HG02870 (cell line): ENCODE results near the gene CLEC10A.
"Not testable (repeated sequence)": the region's sequence is repeated elsewhere in the genome, so short reads cannot be mapped to it uniquely, and the experiment has no call there.

Experiments
- ATAC-seq: cut with Tn5 transposase; IDR thresholded peaks from one replicate; pipeline ENCODE4 v1.9.1; 2021; ENCODE audit warnings: mild to moderate bottlenecking, moderate library complexity; ENCODE audit not compliant: unreplicated experiment

CLEC10A gene

DNA sequence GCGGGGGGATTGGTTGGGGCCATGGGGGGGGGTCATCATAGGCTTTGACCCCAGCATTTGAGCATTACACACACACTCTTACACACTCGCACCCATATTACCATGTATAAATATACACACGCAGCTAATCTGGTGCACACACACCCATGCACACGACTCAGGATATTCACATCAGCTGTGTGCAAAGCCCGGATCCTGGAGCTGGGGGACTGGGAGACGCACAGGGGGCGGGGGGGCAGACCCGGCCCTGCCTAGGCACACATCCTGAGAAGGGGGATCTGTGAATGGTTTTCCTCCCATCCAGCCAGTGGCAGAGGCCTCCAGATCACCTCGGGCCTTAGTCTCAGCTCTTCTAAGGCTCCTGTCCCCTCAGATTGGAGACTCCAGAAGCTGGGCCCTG lies 28.9 kb upstream of the CLEC10A start:
- no peak for ATAC-seq

DNA sequence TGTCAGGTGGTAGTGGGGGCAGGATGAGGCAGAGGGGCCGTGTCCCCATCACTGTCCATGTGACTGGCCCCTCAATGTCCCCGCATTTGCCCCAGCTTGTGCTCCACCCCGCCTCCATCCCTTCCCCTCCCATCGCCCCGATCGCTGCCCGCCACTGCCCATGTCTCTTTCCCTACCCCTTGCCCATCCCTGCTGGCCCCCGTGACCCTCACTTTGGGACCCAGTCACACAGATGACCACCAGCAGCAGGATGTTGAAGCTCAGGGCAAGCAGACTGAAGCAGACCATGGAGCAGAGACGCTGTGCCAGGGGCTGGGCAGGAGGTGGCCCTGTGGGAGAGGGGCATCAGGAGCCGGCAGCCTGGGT lies 28.5 kb upstream of the CLEC10A start:
- no peak for ATAC-seq

DNA sequence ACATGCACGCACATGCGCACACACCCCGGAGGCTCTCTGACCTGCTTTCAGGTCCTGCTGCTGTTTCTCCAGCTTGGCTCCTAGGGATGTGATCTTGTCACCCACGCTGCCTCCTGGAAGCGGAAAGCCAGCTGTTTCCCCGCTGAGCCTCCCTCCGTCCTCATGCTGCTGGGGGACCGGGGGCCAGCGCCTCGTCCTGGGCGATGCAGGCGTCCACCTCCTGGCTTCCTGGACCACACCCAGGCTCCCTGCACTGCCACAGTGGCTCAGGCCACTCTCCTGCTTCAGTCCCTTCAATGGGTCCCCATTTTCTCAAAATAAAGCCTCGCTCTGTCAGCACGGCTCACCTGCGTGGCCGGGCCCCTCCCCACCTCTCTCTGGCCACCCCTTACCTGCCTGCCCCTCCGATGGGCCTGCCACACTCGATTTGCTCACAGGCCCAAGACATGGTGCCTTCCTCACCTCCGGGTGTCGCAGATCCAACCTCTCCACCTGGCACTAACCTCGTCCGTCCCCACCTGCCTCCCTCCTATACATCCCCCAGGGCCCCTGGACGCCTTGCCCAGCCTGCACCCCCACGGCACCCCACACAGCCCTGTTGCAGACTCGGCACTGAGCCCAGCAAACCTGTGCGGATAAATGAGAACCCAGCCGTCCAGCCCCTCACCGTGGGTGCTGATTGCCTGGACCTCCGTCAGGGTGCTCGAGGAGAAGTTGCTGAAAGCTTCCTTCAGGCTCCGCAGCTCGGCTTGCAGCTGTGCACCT lies 27.9 kb upstream of the CLEC10A start:
- ATAC-seq = no peak

DNA sequence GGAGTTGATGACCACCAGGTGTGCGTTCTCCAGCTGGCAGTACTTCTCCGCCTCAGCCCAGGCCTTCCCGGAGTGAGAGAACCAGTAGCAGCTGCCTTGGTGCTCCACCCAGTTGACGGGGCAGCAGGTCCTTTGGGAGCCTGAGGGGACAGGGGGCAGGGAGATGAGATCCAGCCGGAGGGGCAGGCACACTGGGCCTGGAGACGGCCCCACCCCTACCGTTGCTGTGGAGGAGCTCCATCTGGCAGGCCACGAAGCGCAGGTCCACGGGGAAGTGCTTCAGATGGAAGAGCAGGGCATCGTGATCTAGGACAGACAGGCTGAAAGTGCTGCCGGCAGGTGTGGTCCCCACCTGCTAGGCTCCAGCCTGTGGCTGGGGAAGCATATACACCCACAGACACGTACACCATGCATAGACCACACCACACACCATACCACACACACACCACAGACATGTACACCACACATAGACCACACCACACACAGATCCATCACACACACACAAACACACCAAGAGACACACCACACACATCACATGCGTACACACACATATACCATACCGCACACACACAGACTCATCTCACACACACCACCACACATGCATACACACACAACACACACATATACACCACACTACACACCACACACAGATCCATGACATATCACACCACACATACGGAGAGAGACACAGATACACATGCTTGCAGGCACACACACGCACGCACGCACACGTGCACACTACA lies 27.1 kb upstream of the CLEC10A start:
- no peak for ATAC-seq

DNA sequence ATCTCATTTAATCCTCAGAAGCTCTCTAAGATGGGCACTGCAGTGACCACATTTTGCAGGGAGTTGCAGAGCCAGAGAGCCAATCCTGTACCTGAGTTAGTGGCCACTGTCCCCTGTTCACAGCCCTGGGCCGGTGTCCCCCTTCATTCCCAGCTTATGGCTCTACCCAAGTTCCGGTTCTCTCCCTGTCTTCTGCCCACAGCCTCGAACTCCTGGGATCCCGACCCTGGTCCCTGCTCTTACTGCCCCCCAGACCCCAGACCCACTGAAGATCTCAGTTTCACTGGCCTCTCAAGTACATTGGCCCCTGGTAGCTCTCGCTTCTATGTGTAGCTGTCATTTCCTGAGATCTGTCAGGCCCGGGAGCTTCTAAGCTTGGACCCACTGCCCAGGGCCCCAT lies 22.4 kb upstream of the CLEC10A start:
- ATAC-seq = no peak

DNA sequence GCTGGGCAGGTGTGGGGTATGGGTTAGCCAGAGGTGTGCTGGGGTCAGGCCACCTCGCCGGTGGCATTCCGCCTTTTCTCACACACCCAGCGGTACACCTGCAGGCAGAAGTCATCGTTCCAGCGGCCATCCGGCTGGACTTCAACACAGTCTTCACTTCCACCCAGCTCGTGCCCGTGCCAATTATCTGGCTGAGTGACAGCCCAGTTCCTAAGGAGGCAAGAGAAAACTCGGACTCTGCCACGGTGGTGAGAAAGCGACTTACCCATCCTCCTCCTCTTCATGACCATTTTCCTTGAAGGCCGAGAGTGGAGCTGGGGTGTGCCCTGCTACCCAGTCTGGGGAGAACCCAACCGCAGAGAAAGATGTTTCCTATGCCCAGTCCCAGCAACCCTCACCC lies 21.5 kb upstream of the CLEC10A start:
- ATAC-seq = no peak

DNA sequence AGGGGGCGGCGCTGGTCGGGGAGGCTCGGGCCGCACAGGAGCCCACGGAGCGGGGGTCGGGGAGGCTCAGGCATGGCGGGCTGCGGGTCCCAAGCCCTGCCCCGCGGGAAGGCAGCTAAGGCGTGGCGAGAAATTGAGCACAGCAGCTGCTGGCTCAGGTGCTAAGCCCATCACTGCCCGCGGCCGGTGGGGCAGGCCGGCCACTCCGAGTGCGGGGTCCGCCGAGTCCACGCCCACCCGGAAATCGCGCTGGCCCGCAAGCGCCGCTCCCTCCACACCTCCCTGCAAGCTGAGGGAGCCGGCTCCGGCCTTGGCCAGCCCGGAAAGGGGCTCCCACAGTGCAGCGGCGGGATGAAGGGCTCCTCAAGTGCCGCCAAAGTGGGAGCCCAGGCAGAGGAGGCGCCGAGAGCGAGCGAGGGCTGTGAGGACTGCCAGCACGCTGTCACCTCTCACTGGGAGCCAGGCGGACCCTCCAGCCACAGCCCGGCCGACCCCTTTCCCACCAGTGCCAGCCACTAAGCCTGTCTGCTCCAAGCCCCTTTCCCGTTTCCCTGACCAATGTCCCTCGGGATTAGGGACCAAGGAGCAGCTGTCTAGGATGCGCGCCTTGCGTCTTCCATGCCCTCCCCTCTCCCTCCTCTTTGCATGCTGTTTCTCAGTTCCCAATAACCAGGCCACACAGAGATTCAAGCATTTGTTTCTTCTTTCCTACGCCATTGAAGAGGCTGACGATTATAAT lies 20.8 kb upstream of the CLEC10A start:
- ATAC-seq = not testable (repeated sequence)

DNA sequence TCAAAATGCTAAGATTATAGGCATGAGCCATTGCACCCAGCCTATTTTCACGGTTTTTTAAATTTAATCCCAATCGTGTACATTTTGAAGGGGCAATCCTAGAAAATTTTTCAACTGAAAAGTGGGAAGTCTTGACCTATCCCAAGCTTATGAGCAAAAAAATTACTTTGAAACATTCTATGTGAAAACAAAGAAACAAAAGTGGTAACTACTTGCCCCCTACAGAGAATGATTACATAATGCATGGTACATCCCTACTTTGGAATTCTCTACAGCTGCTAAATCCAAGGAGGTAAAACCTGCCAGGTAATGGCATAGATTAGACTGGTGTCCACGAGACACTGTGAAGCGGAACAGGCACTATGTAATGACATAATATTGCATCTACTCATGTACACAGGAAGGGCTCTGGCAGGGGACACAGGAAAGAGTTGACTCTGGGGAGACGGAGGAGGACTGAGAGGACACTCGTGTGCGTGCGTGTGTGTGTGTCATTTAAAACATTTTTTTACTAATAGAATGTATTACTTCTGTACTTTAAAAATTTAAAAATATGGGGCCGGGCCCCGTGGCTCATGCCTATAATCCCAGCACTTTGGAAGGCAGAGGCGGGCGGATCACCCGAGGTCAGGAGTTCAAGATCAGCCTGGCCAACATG lies 18.9 kb upstream of the CLEC10A start:
- no peak for ATAC-seq

DNA sequence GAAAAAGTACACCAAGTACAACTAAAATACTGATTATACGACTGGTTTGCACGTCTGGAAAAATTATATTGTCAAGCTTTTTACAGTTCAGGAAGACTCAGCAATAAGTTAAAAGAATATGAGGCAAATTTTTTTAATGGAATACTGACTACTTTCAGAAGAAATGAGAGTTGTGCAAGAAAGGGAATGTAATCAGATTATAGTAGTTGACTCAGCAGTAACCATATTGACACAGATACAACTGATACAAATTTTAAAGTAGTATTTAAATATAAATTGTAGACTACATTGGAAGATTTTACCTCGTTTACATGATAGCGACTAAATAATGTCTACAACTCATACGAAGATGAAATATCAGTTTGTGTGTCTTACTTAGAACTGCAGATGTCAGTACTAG lies 17.9 kb upstream of the CLEC10A start:
- no peak for ATAC-seq

DNA sequence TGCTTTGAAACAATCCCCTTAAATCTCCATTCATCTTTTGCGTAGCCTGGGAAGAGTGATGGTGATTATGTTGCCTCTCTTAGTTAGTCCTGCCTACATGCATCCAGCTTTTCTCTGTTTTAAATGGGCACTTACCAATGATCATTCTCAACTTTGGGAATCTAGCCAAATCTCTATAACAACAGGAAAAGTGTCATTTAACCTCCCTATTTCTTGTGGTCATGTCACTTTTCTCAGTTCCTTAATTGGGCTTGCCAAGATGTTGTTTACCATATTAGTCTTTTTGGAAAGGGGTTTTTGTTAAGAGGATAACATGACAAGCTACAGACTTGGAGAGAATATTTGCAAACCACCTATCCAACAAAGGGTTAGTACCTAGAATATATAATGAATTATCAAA lies 15.6 kb upstream of the CLEC10A start:
- no peak for ATAC-seq

DNA sequence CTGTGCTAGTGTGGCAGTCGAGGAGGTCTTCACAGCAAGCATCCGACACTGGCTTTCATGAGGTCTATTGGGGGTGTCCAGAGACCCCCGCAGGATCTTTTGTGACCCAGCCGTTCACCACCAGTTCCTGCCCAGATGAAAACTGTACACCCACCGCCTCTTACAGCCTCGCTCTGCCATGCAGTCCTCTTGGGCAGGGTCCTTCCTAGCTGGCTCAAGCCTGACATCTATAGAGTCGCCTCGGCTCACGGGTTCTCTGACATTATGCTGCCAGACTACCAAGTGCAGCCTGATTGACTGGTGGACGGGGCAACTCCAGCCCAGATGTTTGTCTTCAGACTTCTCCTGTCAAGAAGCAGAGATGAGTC lies 14.6 kb upstream of the CLEC10A start:
- ATAC-seq = no peak

DNA sequence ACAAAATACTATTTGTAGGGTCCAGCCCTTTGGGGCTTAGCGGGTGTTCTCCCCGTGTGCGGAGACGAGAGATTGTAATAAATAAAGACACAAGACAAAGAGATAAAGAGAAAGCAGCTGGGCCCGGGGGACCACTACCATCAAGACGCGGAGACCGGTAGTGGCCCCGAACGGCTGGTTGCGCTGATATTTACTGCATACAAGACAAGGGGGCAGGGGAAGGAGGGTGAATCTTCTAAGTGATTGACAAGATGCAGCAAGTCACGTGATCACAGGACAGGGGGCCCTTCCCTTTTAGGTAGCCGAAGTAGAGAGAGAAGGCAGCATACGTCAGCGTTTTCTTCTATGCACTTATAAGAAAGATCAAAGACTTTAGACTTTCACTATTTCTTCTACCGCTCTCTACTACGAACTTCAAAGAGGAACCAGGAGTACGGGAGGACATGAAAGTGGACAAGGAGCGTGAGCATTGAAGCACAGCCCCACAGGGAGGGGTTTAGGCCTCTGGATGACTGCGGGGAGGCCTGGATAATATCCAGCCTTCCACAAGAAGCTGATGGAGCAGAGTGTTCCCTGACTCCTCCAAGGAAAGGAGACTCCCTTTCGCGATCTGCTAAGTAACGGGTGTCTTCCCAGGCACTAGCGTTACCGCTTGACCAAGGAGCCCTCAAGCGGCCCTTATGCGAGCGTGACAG lies 11.4 kb upstream of the CLEC10A start:
- ATAC-seq = not testable (repeated sequence)

DNA sequence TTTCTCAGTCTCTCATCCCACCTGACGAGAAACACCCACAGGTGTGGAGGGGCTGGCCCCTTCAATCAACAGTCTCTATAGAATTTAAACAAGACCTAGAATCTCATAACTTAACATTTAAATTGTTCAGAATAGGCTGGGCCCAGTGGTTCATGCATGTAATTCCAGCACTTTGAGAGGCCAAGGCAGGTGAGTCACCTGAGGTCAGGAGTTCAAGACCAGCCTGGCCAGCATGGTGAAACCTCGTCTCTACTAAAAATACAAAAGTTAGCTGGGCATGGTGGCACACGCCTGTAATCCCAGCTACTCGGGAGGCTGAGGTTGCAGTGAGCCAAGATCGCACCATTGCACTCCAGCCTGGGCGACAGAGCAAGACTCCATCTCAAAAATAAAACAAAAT lies 9.5 kb upstream of the CLEC10A start:
- ATAC-seq = not testable (repeated sequence)

DNA sequence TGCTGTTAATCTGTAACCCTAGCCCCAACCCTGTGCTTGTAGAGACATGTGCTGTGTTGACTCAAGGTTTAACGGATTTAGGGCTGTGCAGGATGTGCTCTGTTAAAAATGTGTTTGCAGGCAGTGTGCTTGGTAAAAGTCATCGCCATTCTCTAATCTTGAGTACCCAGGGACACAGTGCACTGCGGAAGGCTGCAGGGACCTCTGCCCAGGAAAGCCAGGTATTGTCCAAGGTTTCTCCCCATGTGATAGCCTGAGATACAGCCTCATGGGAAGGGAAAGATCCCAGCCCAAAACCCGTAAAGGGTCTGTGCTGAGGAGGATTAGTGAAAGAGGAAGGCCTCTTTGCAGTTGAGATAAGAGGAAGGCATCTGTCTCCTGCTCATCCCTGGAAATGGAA lies 8.4 kb upstream of the CLEC10A start:
- not testable (repeated sequence) for ATAC-seq

DNA sequence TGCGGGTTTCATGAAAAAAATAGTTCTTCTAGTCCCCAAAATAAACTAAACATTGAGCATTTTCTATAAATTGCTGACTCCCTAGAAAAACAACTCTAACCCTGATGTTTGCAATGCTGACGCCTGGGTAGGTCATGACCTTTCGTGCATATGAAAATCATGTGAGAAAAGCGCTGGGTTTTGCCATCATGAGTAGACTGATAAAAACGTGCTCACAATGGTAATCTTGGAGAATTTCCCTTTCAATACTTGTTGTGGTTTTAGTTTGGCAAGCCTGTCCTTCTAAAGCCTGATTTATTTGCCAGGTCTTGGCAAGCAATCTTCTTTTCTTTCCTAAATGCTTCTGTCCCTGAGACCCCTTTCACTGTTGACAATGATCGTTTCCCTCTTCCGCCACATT lies 4.0 kb upstream of the CLEC10A start:
- ATAC-seq = no peak

DNA sequence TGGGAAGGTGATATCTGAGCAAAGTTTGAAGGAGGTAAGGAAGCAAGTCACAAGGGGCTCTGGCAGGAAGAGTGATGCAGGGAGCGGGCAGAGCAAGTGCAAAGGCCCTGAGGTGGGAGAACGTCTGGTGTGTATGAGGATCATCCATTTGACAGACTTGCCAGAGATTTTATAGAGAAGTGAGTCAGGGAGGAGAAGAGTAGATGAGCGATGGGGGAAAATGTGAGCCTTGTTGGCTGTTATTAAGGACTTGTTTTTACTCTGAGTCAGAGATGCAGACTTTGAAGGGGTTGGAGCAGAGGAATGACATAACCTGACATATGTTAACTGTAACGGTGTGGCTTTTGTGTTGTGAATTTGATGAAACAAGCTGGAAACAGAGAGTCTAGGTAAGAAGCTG lies 3.5 kb upstream of the CLEC10A start:
- no peak for ATAC-seq

DNA sequence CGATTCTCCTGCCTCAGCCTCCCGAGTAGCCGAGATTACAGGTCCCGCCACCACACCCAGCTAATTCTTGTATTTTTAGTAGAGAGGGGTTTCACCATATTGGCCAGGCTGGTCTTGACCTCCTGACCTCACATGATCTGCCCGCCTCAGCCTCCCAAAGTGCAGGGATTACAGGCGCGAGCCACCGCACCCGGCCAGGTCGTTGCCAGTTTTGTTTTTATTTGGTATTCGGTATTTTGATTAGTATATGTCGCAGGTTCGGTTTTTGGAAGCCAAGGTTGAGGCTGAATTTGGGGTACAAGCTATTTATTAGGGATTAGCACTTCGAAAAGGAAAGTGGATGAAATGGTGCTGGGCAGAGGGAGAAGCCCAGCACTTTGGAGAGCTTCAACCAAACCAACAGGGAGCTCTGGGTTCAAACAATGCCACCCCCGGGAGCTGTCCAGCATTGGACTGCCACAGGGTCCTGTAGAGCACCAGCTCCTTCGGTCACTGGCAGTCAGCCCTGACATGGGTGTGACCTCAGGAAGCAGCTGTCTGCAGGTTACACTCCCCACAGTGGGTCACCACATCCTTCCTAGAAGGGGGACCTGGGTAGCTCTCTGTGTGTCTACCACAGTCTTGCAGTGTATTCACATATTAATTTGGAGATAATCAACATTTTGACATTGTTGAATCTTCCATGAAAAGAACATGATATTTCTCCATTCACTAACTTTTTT lies 1.5 kb upstream of the CLEC10A start:
- ATAC-seq = no peak

DNA sequence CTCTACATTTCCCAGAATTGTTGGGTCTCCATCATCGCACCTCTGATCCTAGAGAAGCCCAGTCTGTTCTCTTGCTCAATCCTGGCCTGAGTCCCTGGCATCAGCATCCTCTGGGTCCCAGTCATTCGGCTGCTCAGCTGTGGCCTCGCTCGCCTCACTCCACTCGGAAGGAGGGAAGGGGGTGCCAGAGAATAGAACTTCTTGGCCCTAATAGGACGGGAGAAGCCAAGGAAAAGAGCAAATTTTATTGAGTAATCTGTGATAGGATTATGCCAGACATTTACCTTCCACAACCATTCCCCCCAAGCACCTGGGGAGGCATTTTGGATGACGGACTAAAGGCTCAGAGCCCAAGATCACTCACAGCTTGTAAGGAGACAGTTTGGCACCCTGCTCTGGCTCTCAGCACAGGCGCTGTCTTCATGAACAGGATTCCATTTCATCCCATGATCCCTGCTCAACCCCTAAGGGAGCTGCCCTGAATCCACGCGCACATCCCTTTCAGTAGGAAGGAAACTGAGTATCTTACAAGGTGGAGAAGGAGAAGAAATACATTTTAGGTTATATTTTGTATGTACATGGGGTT lies 498 bp upstream of the CLEC10A start:
- no peak for ATAC-seq

DNA sequence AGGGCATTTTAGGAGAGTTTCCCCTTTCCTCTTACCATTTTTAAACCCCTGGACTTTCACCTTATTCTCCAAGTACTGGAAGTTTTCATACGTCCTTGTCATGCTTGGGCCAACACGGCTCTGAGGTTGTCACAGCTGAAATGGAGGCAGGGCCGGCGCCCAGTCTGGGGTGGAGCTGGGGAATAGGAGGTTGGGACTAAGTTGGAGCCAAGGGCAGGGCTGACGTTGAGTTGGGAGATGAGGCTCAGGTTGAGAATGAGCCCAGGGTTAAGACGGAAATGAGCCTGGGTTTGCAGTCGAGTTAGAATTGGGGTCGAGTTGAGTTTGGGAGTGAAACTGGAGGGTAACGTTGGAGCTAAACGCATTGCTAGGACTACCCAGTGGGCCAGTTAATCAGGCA lies 1.3 kb downstream of the CLEC10A start:
- ATAC-seq = no peak
